ENCODE measurements around the gene IRX1.

IRX1 gene

DNA sequence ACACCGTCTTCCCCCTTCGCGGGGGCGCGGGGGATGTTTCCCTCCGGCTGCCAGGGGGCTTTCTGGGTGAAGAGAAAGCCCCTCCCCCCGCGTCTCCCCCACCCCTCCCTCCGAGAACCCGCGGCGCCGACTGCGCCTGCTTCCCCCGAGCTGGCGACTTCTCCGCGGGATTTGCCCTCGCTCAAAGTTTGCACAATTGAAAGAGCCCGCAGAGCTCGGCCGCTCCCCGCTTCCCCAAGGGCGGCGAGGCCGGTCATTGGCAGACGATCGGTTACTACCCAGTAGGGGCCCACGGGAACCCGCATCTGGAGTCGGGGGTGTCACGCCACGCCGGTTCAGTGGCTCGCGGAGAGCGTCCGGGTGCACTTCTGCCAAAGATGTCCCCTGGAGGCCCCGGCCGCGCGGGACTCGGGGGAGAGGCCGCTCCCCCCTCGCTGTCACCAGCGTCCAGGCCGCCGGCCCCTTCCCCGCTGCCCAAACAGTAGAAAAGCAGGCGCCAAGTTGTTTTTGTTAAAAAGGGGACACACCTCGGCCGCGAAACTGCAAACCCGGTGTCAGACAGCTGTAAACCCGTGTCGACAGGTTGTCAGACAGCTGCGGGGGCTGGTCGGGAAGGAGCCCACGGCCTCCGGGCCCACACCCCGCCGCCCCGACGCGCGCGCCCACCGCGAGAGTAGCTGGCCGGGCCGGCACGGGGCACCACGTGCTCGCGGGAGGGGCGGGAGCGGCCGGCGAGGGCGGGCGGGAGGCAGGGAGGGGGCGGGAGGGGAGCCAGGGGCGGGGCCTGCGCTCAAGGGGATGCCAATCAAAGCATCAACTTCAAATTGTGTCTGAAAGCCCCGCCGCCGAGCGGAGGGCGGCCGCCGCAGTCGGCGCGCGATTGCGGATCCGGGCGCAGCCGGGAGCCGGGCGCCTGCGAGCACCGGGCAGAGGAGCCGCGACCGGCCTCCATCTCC is at the start of gene IRX1:
Gene IRX1, plus strand, starts transcription at position 827 of the 956 bp plus-strand sequence. CDS start 274 bp downstream, outside the sequence.
- TF ChIP-seq, protein P1, sequence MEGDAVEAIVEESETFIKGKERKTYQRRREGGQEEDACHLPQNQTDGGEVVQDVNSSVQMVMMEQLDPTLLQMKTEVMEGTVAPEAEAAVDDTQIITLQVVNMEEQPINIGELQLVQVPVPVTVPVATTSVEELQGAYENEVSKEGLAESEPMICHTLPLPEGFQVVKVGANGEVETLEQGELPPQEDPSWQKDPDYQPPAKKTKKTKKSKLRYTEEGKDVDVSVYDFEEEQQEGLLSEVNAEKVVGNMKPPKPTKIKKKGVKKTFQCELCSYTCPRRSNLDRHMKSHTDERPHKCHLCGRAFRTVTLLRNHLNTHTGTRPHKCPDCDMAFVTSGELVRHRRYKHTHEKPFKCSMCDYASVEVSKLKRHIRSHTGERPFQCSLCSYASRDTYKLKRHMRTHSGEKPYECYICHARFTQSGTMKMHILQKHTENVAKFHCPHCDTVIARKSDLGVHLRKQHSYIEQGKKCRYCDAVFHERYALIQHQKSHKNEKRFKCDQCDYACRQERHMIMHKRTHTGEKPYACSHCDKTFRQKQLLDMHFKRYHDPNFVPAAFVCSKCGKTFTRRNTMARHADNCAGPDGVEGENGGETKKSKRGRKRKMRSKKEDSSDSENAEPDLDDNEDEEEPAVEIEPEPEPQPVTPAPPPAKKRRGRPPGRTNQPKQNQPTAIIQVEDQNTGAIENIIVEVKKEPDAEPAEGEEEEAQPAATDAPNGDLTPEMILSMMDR (IDR thresholded peaks at IDR 0.05; ENCODE audit: borderline replicate concordance, control extremely low read depth, extremely low read depth, insufficient read depth, missing control alignments): no peak
- in situ Hi-C loops (cut with MboI; ENCODE audit: low sequenced_read_pairs, unreplicated experiment): no loop called here
- no peak for DNase-seq (ENCODE audit: low spot score)

DNA sequence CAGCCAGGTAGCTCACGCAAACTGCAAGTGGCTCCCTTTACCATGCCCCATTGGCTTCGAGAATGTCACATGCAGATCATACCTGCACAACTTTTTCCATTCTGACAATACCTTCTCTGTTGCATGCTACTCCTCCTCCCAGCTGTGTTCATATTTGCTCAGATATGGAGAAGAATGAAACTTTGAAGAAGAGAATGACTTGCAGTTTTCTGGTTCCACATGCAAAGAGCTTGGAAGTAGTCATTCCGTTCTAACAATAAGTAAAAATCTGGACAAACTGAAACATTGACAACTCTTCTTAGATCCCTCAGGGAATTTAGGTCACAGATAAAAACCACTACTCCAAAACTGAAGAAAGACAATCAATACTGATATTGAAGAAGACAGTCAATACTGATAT is 49.6 kb upstream of the IRX1 start:
- DNase-seq (ENCODE audit: low spot score): no peak
- TF ChIP-seq, protein P1 (IDR thresholded peaks at IDR 0.05; ENCODE audit: borderline replicate concordance, control extremely low read depth, extremely low read depth, insufficient read depth, missing control alignments): no peak
- in situ Hi-C loops (cut with MboI; ENCODE audit: low sequenced_read_pairs, unreplicated experiment): no loop called here

DNA sequence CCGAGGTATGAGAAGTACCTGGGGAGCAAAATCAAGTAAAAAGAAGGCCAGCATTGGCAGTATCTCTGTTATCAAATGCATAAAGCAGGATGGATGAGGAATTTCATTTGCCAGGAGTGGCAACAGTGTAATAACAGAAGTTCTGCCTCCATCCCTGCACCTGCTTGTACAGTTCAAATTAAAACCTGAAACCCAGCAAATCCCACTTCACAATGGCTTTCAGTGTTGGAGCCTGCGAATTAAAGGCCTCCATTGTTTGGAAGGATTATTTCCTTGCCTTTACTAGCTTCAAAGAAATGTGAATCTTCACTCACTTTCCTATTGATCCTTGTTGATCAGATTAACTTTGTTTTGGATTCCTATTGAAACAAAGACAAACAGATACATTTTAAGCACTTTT is 31.5 kb upstream of the IRX1 start:
- TF ChIP-seq, protein P1 (IDR thresholded peaks at IDR 0.05; ENCODE audit: borderline replicate concordance, control extremely low read depth, extremely low read depth, insufficient read depth, missing control alignments): no peak
- DNase-seq (ENCODE audit: low spot score): no peak
- in situ Hi-C loops (cut with MboI; ENCODE audit: low sequenced_read_pairs, unreplicated experiment): no loop called here

DNA sequence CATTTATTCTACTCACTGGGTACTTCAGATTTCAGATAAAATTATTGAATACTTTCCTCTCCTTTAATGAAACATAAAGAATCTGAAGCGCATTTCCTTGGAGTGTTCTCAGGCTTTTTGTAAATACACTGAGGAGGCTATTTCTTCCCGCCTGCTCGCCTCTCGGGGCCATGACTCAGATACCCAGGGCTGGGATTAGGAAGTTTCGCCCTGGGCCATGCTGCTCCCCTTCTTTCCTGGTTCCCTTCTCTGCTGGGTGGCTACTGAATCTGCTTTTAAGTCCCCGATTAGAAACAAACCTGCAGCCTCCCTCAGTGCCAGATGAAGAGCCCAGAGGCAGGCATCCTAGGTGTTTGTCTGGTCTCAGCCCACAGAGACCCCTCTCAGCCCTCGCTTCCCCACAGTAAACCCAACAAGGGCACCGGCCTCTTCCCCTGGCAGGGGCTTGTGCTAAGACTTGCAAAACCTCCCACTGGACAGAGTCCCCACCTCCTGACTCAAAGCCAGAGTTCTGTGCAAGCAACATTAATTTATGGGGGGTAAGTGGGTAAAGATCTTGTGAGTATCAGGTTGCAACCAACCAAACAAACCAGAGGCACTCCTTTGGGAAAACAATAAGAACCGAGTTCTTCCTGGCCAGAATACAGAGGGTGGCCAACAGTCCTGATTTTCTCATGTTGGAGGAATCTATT is 30.7 kb upstream of the IRX1 start:
- in situ Hi-C loops (cut with MboI; ENCODE audit: low sequenced_read_pairs, unreplicated experiment): no loop called here
- TF ChIP-seq, protein P1 (IDR thresholded peaks at IDR 0.05; ENCODE audit: borderline replicate concordance, control extremely low read depth, extremely low read depth, insufficient read depth, missing control alignments): no peak
- DNase-seq (ENCODE audit: low spot score): no peak

DNA sequence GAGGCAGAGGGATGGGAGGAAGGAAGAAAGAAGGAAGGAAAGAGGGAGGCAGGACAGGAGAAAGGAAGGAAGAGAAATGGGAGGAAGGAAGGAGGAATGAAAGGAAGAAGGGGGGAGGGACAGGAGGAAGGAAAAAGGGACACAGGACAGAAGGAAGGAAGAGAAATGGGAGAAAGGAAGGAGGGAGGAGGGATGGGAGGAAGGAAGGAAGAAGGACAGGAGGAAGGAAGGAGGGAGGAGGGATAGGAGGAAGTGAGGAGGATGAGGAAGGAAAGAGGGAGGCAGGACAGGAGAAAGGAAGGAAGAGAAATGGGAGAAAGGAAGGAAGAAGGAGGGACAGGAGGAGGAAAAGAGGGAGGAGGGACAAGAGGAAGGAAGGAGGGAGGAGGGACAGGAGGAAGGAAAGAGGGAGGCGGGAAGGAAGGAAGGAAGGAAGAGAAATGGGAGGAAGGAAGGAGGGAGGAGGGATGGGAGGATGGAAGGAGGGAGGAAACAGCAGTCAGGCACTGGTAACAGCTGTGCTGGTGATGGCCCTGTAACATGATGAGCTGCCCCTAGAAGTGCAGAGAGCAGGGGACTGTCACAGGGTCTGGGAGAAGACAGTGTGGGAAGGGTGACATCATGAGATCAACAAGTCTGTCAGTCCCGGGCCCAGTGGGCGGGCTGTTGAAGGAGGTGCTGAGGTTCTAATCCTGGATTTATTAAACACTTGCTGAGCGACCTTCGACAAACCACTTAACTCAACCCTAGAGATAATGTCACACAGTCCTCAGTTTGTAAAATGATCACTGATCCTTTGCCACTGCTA is 10.7 kb upstream of the IRX1 start:
- in situ Hi-C loops (cut with MboI; ENCODE audit: low sequenced_read_pairs, unreplicated experiment): no loop called here
- no peak for DNase-seq (ENCODE audit: low spot score)
- TF ChIP-seq, protein P1 (IDR thresholded peaks at IDR 0.05; ENCODE audit: borderline replicate concordance, control extremely low read depth, extremely low read depth, insufficient read depth, missing control alignments): no peak
